ENCODE results near the gene UNC13D.

The UNC13D gene

GRCh38 chr17:75840799-75841164 is 3.4 kb downstream of the UNC13D start:
- no CpG with 5 or more reads among the region's 7 CpGs for WGBS (ENCODE audit: insufficient coverage, insufficient read length)
- no peak for DNase-seq (ENCODE audit: low read depth, low spot score)
- H3K4me1 ChIP-seq (ENCODE audit: control insufficient read depth, insufficient read depth, low read length): peaks cover 5% of the 10 kb centered on the region
- no peaks in the 10 kb centered on the region for H3K9me3 ChIP-seq (ENCODE audit: control insufficient read depth, insufficient read depth, low read length)
- H3K4me3 ChIP-seq (ENCODE audit: low read length): no peak overlapping the region
- H3K27ac ChIP-seq (ENCODE audit: low read length): no peak overlapping the region
- no peaks in the 10 kb centered on the region for H3K27me3 ChIP-seq (ENCODE audit: control insufficient read depth, insufficient read depth, low read length)
- peaks cover under 1% of the 10 kb centered on the region; the same call in 1 of the 2 replicates for H3K36me3 ChIP-seq (ENCODE audit: control insufficient read depth, insufficient read depth, low read length)

- WGBS (ENCODE audit: insufficient coverage, insufficient read length): no CpG with 5 or more reads among the region's 36 CpGs
- no peaks in the 10 kb centered on the region for H3K27me3 ChIP-seq (ENCODE audit: control insufficient read depth, insufficient read depth, low read length)
- H3K9me3 ChIP-seq (ENCODE audit: control insufficient read depth, insufficient read depth, low read length): no peaks in the 10 kb centered on the region
- no peaks in the 10 kb centered on the region; the same call in 1 of the 2 replicates for H3K36me3 ChIP-seq (ENCODE audit: control insufficient read depth, insufficient read depth, low read length)
- no peak for DNase-seq (ENCODE audit: low read depth, low spot score)
- H3K27ac ChIP-seq (ENCODE audit: low read length): no peak overlapping the region
- H3K4me1 ChIP-seq (ENCODE audit: control insufficient read depth, insufficient read depth, low read length): peaks cover 8% of the 10 kb centered on the region
- no peak overlapping the region for H3K4me3 ChIP-seq (ENCODE audit: low read length)
Measured at GRCh38 chr17:75839942-75840798, 4.0 kb downstream of the UNC13D start.

- no peak overlapping the region for H3K4me3 ChIP-seq (ENCODE audit: low read length)
- H3K4me1 ChIP-seq (ENCODE audit: control insufficient read depth, insufficient read depth, low read length): 0 out of 2 replicates have a peak, but pooled peaks cover 3% of the 10 kb centered on the region
- H3K27me3 ChIP-seq (ENCODE audit: control insufficient read depth, insufficient read depth, low read length): no peaks in the 10 kb centered on the region
- no peaks in the 10 kb centered on the region; the same call in 1 of the 2 replicates for H3K36me3 ChIP-seq (ENCODE audit: control insufficient read depth, insufficient read depth, low read length)
- no peak overlapping the region for H3K27ac ChIP-seq (ENCODE audit: low read length)
- H3K9me3 ChIP-seq (ENCODE audit: control insufficient read depth, insufficient read depth, low read length): no peaks in the 10 kb centered on the region
- no CpG with 5 or more reads among the region's 15 CpGs for WGBS (ENCODE audit: insufficient coverage, insufficient read length)
- no peak for DNase-seq (ENCODE audit: low read depth, low spot score)
Measured at GRCh38 chr17:75838410-75838809, 5.8 kb downstream of the UNC13D start.

DNA sequence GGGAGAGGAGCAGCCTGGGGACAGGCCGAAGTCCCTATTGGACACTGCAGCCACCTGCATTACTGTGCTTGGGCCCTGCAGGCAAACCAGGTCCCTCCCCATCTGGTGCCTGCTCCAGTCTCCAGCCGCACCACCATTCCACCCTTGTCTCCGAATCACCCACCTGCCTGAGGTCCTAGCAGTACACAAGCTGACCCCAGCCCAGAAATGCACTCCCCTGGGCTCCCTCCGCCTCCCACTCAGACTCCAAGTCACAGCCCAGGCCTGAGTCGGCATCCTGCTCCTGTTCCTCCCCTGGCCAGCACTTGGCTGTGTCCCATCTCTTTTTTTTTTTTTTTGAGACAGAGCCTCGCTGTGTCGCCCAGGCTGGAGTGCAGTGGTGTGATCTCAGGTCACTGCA is 6.3 kb downstream of the UNC13D start:
- H3K4me3 ChIP-seq (ENCODE audit: low read length): no peak overlapping the region
- no peaks in the 10 kb centered on the region for H3K9me3 ChIP-seq (ENCODE audit: control insufficient read depth, insufficient read depth, low read length)
- no peaks in the 10 kb centered on the region; the same call in 1 of the 2 replicates for H3K36me3 ChIP-seq (ENCODE audit: control insufficient read depth, insufficient read depth, low read length)
- H3K27ac ChIP-seq (ENCODE audit: low read length): no peak overlapping the region
- no CpG with 5 or more reads among the region's 7 CpGs for WGBS (ENCODE audit: insufficient coverage, insufficient read length)
- no peak for DNase-seq (ENCODE audit: low read depth, low spot score)
- 0 out of 2 replicates have a peak, but pooled peaks cover 3% of the 10 kb centered on the region for H3K4me1 ChIP-seq (ENCODE audit: control insufficient read depth, insufficient read depth, low read length)
- no peaks in the 10 kb centered on the region for H3K27me3 ChIP-seq (ENCODE audit: control insufficient read depth, insufficient read depth, low read length)

DNA sequence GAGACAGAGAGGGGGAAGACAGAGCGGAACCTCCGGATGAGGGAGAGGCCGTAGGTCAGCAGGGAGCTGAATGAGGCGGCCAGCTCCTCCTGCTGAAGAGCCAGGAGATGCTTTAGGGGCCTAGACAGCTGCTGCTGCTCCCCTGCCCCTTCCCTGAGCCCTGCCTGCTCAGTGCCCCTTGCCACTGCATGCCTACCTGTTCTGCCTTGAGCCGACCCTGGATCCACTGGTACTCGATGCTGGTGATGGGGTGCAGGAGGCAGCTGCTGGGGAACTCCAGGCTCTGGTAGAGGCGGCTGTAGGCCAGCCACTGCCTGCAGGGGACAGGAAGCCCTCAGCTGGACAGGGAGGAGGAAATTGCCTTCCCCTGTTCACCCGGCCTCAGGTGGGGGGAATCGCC is 7.6 kb downstream of the UNC13D start:
- H3K36me3 ChIP-seq (ENCODE audit: control insufficient read depth, insufficient read depth, low read length): no peaks in the 10 kb centered on the region; the same call in 1 of the 2 replicates
- H3K27me3 ChIP-seq (ENCODE audit: control insufficient read depth, insufficient read depth, low read length): no peaks in the 10 kb centered on the region
- H3K9me3 ChIP-seq (ENCODE audit: control insufficient read depth, insufficient read depth, low read length): no peaks in the 10 kb centered on the region
- H3K4me3 ChIP-seq (ENCODE audit: low read length): no peak overlapping the region
- WGBS (ENCODE audit: insufficient coverage, insufficient read length): no CpG with 5 or more reads among the region's 9 CpGs
- H3K27ac ChIP-seq (ENCODE audit: low read length): no peak overlapping the region
- DNase-seq (ENCODE audit: low read depth, low spot score): no peak
- 0 out of 2 replicates have a peak, but pooled peaks cover 3% of the 10 kb centered on the region for H3K4me1 ChIP-seq (ENCODE audit: control insufficient read depth, insufficient read depth, low read length)

- Histone ChIP-seq H3K4me3 (ENCODE audit: low read length) (no peak overlapping the region), H3K27ac (ENCODE audit: low read length) (no peak overlapping the region), H3K9me3 (ENCODE audit: control insufficient read depth, insufficient read depth, low read length) (no peaks in the 10 kb centered on the region), H3K27me3 (ENCODE audit: control insufficient read depth, insufficient read depth, low read length) (no peaks in the 10 kb centered on the region), H3K4me1 (ENCODE audit: control insufficient read depth, insufficient read depth, low read length) (0 out of 2 replicates have a peak, but pooled peaks cover 4% of the 10 kb centered on the region), H3K36me3 (ENCODE audit: control insufficient read depth, insufficient read depth, low read length) (no peaks in the 10 kb centered on the region; the same call in 1 of the 2 replicates)
- no peak for DNase-seq (ENCODE audit: low read depth, low spot score)
- no CpG with 5 or more reads among the region's 9 CpGs for WGBS (ENCODE audit: insufficient coverage, insufficient read length)
Measured at GRCh38 chr17:75835654-75835987, 8.6 kb downstream of the UNC13D start.

DNA sequence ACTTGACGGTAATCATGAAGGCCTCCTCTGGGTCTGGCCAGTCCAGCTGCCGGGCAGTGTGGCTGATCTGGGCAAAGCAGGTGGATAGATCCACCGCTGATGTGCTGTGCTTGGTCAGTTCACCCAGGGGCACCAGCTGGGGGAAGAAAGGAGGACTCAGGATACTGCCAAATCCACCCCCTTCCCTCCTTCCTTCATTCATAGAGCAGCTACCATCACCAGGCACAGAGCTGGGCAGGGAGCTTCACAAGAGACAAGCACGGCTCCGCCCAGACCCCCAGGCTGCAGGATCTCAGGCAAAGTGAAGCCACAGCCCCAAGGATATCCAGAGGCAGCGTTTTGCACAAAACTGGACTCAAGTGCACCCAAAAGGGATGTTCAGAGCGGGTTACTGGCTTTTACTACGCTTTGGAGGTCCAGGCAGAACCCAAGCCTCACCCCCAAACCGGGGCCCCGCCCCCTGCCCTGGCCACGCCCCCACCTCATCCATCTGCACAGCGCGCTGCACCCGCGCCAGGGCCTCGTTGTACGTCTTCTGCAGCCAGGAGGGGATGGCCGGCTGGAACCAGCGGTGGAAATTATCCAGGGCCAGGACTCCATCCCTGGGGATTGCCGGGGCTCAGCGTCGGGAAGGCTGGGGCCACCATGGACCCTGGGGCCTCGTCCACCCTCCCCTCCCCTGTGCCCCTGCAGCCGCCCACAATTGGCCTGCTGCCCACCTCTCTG is 9.1 kb downstream of the UNC13D start:
- DNase-seq (ENCODE audit: low read depth, low spot score): no peak
- no peaks in the 10 kb centered on the region for H3K9me3 ChIP-seq (ENCODE audit: control insufficient read depth, insufficient read depth, low read length)
- peaks cover 8% of the 10 kb centered on the region; the same call in 1 of the 2 replicates for H3K4me1 ChIP-seq (ENCODE audit: control insufficient read depth, insufficient read depth, low read length)
- H3K4me3 ChIP-seq (ENCODE audit: low read length): no peak overlapping the region
- H3K27ac ChIP-seq (ENCODE audit: low read length): no peak overlapping the region
- no CpG with 5 or more reads among the region's 24 CpGs for WGBS (ENCODE audit: insufficient coverage, insufficient read length)
- H3K27me3 ChIP-seq (ENCODE audit: control insufficient read depth, insufficient read depth, low read length): no peaks in the 10 kb centered on the region
- H3K36me3 ChIP-seq (ENCODE audit: control insufficient read depth, insufficient read depth, low read length): no peaks in the 10 kb centered on the region; the same call in 1 of the 2 replicates

- Histone ChIP-seq H3K36me3 (ENCODE audit: control insufficient read depth, insufficient read depth, low read length) (no peaks in the 10 kb centered on the region), H3K27ac (ENCODE audit: low read length) (no peak overlapping the region), H3K4me3 (ENCODE audit: low read length) (no peak overlapping the region), H3K9me3 (ENCODE audit: control insufficient read depth, insufficient read depth, low read length) (no peaks in the 10 kb centered on the region), H3K4me1 (ENCODE audit: control insufficient read depth, insufficient read depth, low read length) (peaks cover 8% of the 10 kb centered on the region; the same call in 1 of the 2 replicates), H3K27me3 (ENCODE audit: control insufficient read depth, insufficient read depth, low read length) (no peaks in the 10 kb centered on the region)
- no CpG with 5 or more reads among the region's 25 CpGs for WGBS (ENCODE audit: insufficient coverage, insufficient read length)
- DNase-seq (ENCODE audit: low read depth, low spot score): no peak
Measured at GRCh38 chr17:75834279-75834920, 9.8 kb downstream of the UNC13D start.

- Histone ChIP-seq H3K27me3 (ENCODE audit: control insufficient read depth, insufficient read depth, low read length) (no peaks in the 10 kb centered on the region), H3K27ac (ENCODE audit: low read length) (no peak overlapping the region), H3K4me1 (ENCODE audit: control insufficient read depth, insufficient read depth, low read length) (peaks cover 10% of the 10 kb centered on the region; the same call in 1 of the 2 replicates), H3K9me3 (ENCODE audit: control insufficient read depth, insufficient read depth, low read length) (no peaks in the 10 kb centered on the region), H3K36me3 (ENCODE audit: control insufficient read depth, insufficient read depth, low read length) (peaks cover 4% of the 10 kb centered on the region; the same call in 1 of the 2 replicates), H3K4me3 (ENCODE audit: low read length) (no peak overlapping the region)
- no CpG with 5 or more reads among the region's 20 CpGs for WGBS (ENCODE audit: insufficient coverage, insufficient read length)
- DNase-seq (ENCODE audit: low read depth, low spot score): no peak
Measured at GRCh38 chr17:75832652-75833400, 11.4 kb downstream of the UNC13D start.

All from iPS DF 6.9 (cell line).